ENCODE data around the gene KCNK1. TPM values are rescaled to one million over a fixed set of nuclear protein-coding genes. Genes with fewer than 3 reads are reported as not detected.

Gene KCNK1
- total and polyA plus RNA-seq, 4 experiments from 2014 or later = not detected

DNA sequence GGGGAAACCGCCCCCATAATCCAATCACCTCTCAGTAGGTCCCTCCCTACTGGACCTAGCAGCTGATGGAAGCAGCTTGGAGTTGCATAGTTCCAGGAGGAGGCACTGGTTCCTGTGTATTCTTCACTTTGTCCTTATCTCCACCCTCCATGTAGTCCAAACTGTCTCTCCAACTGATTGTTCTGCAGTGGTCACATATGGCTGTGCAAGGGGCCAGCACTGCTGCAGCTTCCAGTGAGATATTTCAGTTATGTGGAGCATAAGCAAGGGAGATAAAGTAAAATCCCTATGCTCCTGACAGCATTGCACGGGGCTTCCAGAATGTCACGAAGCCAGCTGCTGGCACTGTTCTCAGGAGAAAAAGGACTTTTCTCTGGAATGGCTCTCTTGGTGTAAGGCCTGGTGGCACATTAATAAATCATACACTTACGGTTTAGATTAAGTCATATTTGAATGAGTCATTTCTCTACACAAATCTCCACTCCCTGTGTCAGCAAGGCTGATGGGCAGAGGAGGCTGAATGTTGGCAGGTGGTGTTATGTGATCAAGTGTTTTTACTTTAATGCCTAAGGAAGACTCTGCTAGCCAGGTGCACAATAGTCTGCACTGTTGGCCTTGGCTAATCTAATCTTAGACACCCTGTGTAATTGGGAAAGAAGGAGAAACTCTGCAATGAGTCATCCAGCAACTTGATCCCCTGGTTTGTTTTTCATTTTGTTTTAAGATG is 93.4 kb downstream of the KCNK1 start:
- ChIA-PET POLR2A (ENCODE audit: partially characterized antibody) (no interaction called here), CTCF (ENCODE audit: partially characterized antibody) (no interaction called here)
- Histone ChIP-seq H3K36me3 (ENCODE audit: insufficient read depth, low read length) (no peaks in the 10 kb centered on the region), H3K27ac (ENCODE audit: low read depth, low read length) (no peak overlapping the region), H3K4me3 (ENCODE audit: low read length in 2 of 2) (no peak overlapping the region), H3K4me1 (ENCODE audit: insufficient read depth, low read length) (no peaks in the 10 kb centered on the region), H3K27me3 (ENCODE audit: insufficient read depth, low read length) (no peaks in the 10 kb centered on the region), H3K9me3 (ENCODE audit: control insufficient read depth in 1 of 2, low read length in 2 of 2) (no peaks in the 10 kb centered on the region)
- H3K27ac Mint-ChIP-seq = no peak overlapping the region
- no peak for DNase-seq
- H3K36me3 Mint-ChIP-seq = no peaks in the 10 kb centered on the region
- no peak overlapping the region for H3K4me3 Mint-ChIP-seq
- intact Hi-C loops (cut with micrococcal nuclease) = no loop called here
- H3K27me3 Mint-ChIP-seq = peaks cover 2% of the 10 kb centered on the region in 2 donors
- H3K9me3 Mint-ChIP-seq = peaks cover 0 to 5% (median 2%) of the 10 kb centered on the region in 8 donors
- no peaks in the 10 kb centered on the region for H3K4me1 Mint-ChIP-seq

DNA sequence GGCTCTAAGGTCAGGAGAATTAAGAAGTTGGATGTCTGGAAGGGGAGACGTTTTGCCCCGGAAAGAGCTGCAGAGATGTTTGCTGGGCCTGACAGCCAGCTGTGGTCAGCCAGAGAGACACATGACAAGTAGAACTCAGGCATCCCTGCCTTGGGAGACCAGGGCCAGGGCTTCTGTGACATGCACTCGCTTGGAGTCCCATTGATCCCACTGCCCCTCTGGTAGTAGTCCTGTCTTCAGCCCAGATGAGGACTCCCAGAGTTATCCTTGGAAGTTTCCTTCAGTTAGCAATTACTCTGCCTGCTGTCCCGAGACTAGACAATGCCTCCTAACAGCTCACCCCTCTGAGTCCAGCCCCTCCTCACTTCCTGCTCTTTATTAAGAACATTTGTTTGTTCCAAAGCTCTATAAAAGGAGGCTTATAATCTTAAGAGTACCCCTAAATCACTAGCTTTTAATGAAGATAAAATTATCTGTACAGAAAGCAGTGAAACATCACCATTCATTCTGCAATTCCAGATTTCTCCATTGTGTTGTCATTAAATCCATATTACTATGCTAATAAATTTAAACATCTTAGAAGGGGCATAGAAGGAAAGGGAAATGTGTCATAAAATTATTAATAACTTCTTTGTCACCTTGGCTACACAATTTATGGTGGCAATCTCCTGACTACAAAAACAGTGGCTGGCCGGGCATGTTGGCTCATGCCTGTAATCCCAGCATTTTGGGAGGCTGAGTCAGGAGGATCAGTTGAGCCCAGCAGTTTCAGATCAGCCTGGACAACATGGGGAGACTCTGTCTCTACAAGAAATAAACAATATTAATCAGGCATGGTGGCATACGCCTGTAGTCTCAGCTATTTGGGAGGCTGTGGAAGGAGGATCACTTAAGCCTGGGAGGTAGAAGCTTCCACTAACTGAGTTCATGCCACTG is 94.2 kb downstream of the KCNK1 start:
- Mint-ChIP-seq H3K36me3 (no peaks in the 10 kb centered on the region), H3K4me1 (no peaks in the 10 kb centered on the region), H3K4me3 (no peak overlapping the region), H3K9me3 (peaks cover 0 to 5% (median 3%) of the 10 kb centered on the region in 8 donors), H3K27ac (no peak overlapping the region), H3K27me3 (peaks cover 2% of the 10 kb centered on the region in 2 donors)
- Histone ChIP-seq H3K36me3 (ENCODE audit: insufficient read depth, low read length) (no peaks in the 10 kb centered on the region), H3K27ac (ENCODE audit: low read depth, low read length) (no peak overlapping the region), H3K27me3 (ENCODE audit: insufficient read depth, low read length) (no peaks in the 10 kb centered on the region), H3K9me3 (ENCODE audit: control insufficient read depth in 1 of 2, low read length in 2 of 2) (no peaks in the 10 kb centered on the region), H3K4me1 (ENCODE audit: insufficient read depth, low read length) (no peaks in the 10 kb centered on the region), H3K4me3 (ENCODE audit: low read length in 2 of 2) (no peak overlapping the region)
- POLR2A ChIA-PET (ENCODE audit: partially characterized antibody) = no interaction called here
- DNase-seq = no peak
- intact Hi-C loops (cut with micrococcal nuclease) = no loop called here
- CTCF ChIA-PET (ENCODE audit: partially characterized antibody) = no interaction called here

GRCh38 chr1:233710031-233710430 is 96.1 kb downstream of the KCNK1 start:
- Histone ChIP-seq H3K36me3 (ENCODE audit: insufficient read depth, low read length) (no peaks in the 10 kb centered on the region), H3K9me3 (ENCODE audit: control insufficient read depth in 1 of 2, low read length in 2 of 2) (no peaks in the 10 kb centered on the region), H3K27ac (ENCODE audit: low read depth, low read length) (no peak overlapping the region), H3K27me3 (ENCODE audit: insufficient read depth, low read length) (no peaks in the 10 kb centered on the region), H3K4me3 (ENCODE audit: low read length in 2 of 2) (no peak overlapping the region), H3K4me1 (ENCODE audit: insufficient read depth, low read length) (no peaks in the 10 kb centered on the region)
- ChIA-PET CTCF (ENCODE audit: partially characterized antibody) (no interaction called here), POLR2A (ENCODE audit: partially characterized antibody) (no interaction called here)
- H3K27me3 Mint-ChIP-seq = peaks cover 2 to 3% of the 10 kb centered on the region in 2 donors
- no peak overlapping the region for H3K4me3 Mint-ChIP-seq
- H3K27ac Mint-ChIP-seq = no peak overlapping the region
- no peaks in the 10 kb centered on the region for H3K36me3 Mint-ChIP-seq
- no peaks in the 10 kb centered on the region for H3K4me1 Mint-ChIP-seq
- no peak for DNase-seq
- peaks cover 0 to 7% (median 3%) of the 10 kb centered on the region in 8 donors for H3K9me3 Mint-ChIP-seq
- intact Hi-C loops (cut with micrococcal nuclease) = no loop called here

- DNase-seq = no peak
- Histone ChIP-seq H3K4me3 (ENCODE audit: low read length in 2 of 2) (no peak overlapping the region), H3K4me1 (ENCODE audit: insufficient read depth, low read length) (no peaks in the 10 kb centered on the region), H3K36me3 (ENCODE audit: insufficient read depth, low read length) (no peaks in the 10 kb centered on the region), H3K9me3 (ENCODE audit: control insufficient read depth in 1 of 2, low read length in 2 of 2) (no peaks in the 10 kb centered on the region), H3K27me3 (ENCODE audit: insufficient read depth, low read length) (no peaks in the 10 kb centered on the region), H3K27ac (ENCODE audit: low read depth, low read length) (no peak overlapping the region)
- no peaks in the 10 kb centered on the region for H3K4me1 Mint-ChIP-seq
- H3K9me3 Mint-ChIP-seq = peaks cover 0 to 7% (median 3%) of the 10 kb centered on the region in 8 donors
- H3K36me3 Mint-ChIP-seq = no peaks in the 10 kb centered on the region
- POLR2A ChIA-PET (ENCODE audit: partially characterized antibody) = no interaction called here
- CTCF ChIA-PET (ENCODE audit: partially characterized antibody) = no interaction called here
- H3K27me3 Mint-ChIP-seq = peaks cover 2 to 3% of the 10 kb centered on the region in 2 donors
- intact Hi-C loops (cut with micrococcal nuclease) = no loop called here
- no peak overlapping the region for H3K4me3 Mint-ChIP-seq
- H3K27ac Mint-ChIP-seq = no peak overlapping the region
Observed at GRCh38 chr1:233710507-233710906, 96.6 kb downstream of the KCNK1 start.

- CTCF ChIA-PET (ENCODE audit: partially characterized antibody) = no interaction called here
- Mint-ChIP-seq H3K36me3 (no peaks in the 10 kb centered on the region), H3K27ac (no peak overlapping the region)
Observed at GRCh38 chr1:233714631-233715217, 100.8 kb downstream of the KCNK1 start.

GRCh38 chr1:233718057-233718456 is 104.2 kb downstream of the KCNK1 start:
- ChIA-PET CTCF (ENCODE audit: partially characterized antibody) (no interaction called here), POLR2A (ENCODE audit: partially characterized antibody) (no interaction called here)
- H3K4me1 Mint-ChIP-seq = peaks cover 0 to 2% (median 0%) of the 10 kb centered on the region in 4 donors
- H3K27ac ChIP-seq (ENCODE audit: low read depth, low read length) = no peak overlapping the region
- no peak overlapping the region for H3K27ac Mint-ChIP-seq
- no peaks in the 10 kb centered on the region for H3K36me3 ChIP-seq (ENCODE audit: insufficient read depth, low read length)
- no peaks in the 10 kb centered on the region for H3K4me1 ChIP-seq (ENCODE audit: insufficient read depth, low read length)
- no peaks in the 10 kb centered on the region for H3K27me3 ChIP-seq (ENCODE audit: insufficient read depth, low read length)
- DNase-seq = no peak
- intact Hi-C loops (cut with micrococcal nuclease) = no loop called here
- no peak overlapping the region for H3K4me3 ChIP-seq (ENCODE audit: low read length in 2 of 2)
- H3K27me3 Mint-ChIP-seq = peaks cover 2 to 7% of the 10 kb centered on the region in 2 donors
- peaks cover 0 to 5% (median 0%) of the 10 kb centered on the region in 8 donors for H3K9me3 Mint-ChIP-seq
- H3K4me3 Mint-ChIP-seq = no peak overlapping the region
- no peaks in the 10 kb centered on the region for H3K9me3 ChIP-seq (ENCODE audit: control insufficient read depth in 1 of 2, low read length in 2 of 2)
- H3K36me3 Mint-ChIP-seq = no peaks in the 10 kb centered on the region

More at GRCh38 chr1:233714631-233715217, 100.8 kb downstream of the KCNK1 start:
- Histone ChIP-seq H3K4me1 (ENCODE audit: insufficient read depth, low read length) (no peaks in the 10 kb centered on the region), H3K27ac (ENCODE audit: low read depth, low read length) (no peak overlapping the region), H3K9me3 (ENCODE audit: control insufficient read depth in 1 of 2, low read length in 2 of 2) (no peaks in the 10 kb centered on the region), H3K4me3 (ENCODE audit: low read length in 2 of 2) (no peak overlapping the region), H3K27me3 (ENCODE audit: insufficient read depth, low read length) (no peaks in the 10 kb centered on the region), H3K36me3 (ENCODE audit: insufficient read depth, low read length) (no peaks in the 10 kb centered on the region)
- no peak for DNase-seq
- POLR2A ChIA-PET (ENCODE audit: partially characterized antibody) = no interaction called here
- peaks cover 0 to 7% (median 0%) of the 10 kb centered on the region in 8 donors for H3K9me3 Mint-ChIP-seq
- no peak overlapping the region for H3K4me3 Mint-ChIP-seq
- peaks cover 2 to 5% of the 10 kb centered on the region in 2 donors for H3K27me3 Mint-ChIP-seq
- no peaks in the 10 kb centered on the region for H3K4me1 Mint-ChIP-seq
- intact Hi-C loops (cut with micrococcal nuclease) = no loop called here

DNA sequence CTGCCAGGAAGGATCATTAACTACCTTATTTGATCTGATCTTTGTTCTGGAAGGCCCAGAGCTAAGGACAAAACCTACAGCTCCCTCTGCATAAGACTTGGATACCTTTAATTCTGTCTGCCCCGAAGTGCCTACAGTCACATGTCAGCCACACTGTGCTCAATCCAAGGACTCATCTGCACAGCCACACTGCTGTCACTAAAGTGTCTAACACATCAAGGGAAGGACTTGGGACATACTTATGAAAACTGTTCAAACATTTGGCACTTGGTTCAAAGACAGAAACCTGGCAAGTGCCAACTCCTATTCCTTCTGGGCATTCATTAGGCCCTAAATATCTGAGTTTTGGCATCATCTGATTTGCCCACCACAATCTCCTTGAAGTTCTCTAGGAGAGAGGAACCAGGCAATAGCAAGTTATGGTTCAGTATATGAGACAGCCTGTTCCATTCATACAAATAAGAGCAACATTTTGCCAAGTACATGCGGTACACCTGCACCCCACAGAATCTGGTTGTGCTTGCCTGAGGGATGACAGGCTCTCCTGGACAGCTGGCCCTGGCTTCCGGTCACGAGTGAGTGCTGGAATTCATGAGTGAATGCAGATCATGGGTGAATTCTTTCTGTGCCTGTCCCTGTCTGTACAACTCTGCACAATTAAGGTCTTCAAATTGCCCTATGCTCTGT is 105.9 kb downstream of the KCNK1 start:
- ChIA-PET CTCF (ENCODE audit: partially characterized antibody) (no interaction called here), POLR2A (ENCODE audit: partially characterized antibody) (no interaction called here)
- peaks cover 0 to 2% (median 0%) of the 10 kb centered on the region in 4 donors for H3K4me1 Mint-ChIP-seq
- DNase-seq = no peak
- H3K27ac ChIP-seq (ENCODE audit: low read depth, low read length) = no peak overlapping the region
- intact Hi-C loops (cut with micrococcal nuclease) = no loop called here
- H3K4me3 ChIP-seq (ENCODE audit: low read length in 2 of 2) = no peak overlapping the region
- H3K9me3 ChIP-seq (ENCODE audit: control insufficient read depth in 1 of 2, low read length in 2 of 2) = no peaks in the 10 kb centered on the region
- no peak overlapping the region for H3K27ac Mint-ChIP-seq
- peaks cover 0 to 3% (median 0%) of the 10 kb centered on the region in 8 donors for H3K9me3 Mint-ChIP-seq
- H3K27me3 Mint-ChIP-seq = peaks cover 0 to 7% of the 10 kb centered on the region in 2 donors
- H3K4me1 ChIP-seq (ENCODE audit: insufficient read depth, low read length) = no peaks in the 10 kb centered on the region
- H3K27me3 ChIP-seq (ENCODE audit: insufficient read depth, low read length) = no peaks in the 10 kb centered on the region
- H3K36me3 ChIP-seq (ENCODE audit: insufficient read depth, low read length) = no peaks in the 10 kb centered on the region
- no peaks in the 10 kb centered on the region for H3K36me3 Mint-ChIP-seq
- no peak overlapping the region for H3K4me3 Mint-ChIP-seq

All from CD4-positive, alpha-beta memory T cell (primary cell).